Left kidney (tissue), 2 donors: ENCODE data around the gene HOOK2. TPM values are rescaled to one million over a fixed set of nuclear protein-coding genes. Genes with fewer than 3 reads are reported as not detected.
A peak's percentile ranks its signal among the peaks of the same experiment; 100 is the strongest.

Experiments used
- DNase-seq: peaks from one replicate; pipeline ENCODE4 v3.0.0-alpha.2; 2013
- polyA plus RNA-seq: library from polyadenylated mRNA; unstranded; fragments of 120-200 nt; gene quantifications from one replicate; pipeline ENCODE4 v1.2.1, GENCODE V29; 2013; ENCODE audit not compliant: insufficient read length

The HOOK2 gene
- polyA plus RNA-seq, 1 donor = 78.3 TPM

DNA sequence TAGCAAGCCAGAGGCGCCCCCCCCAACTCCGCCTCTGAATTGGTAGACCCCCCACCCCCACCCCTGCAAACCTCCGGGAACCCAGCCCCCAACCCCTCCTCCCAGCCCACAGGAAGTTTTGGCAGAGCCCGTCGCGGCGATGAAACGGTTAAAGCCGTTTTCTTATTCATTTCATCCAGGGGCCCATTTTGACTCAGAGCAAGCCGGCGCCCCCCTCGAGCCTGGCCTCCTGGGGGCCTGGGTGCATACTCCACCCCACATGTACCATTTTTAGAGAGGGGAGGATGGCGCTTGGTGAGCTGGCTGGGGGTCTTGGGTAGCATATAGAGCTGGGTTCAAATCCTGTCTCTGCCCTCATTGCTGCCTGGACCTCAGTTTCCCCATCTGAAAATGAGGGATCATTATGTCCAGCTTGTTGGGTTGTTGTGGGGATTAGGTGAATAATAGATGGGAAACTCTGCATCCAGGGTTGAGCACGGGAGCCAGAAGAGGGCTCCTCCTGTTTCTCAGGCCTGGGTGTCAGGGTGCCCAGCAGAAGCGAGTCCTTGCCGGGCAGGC is 8.0 kb upstream of the HOOK2 start:
- no peak for DNase-seq

GRCh38 chr19:12782424-12783290 is 7.3 kb upstream of the HOOK2 start:
- no peak for DNase-seq

DNA sequence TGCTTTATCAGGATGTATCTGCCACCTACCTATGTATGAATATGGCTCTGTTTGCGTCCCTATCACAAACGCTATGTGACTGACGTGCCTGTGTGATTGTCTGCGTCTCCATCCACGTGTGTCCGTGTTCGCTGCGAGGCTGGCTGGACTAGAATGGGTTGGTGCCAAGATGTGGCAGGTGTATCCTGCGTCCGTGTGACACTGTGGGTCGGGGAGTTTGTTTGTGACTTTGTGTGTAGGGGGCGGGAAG is 6.7 kb upstream of the HOOK2 start:
- no peak for DNase-seq

DNA sequence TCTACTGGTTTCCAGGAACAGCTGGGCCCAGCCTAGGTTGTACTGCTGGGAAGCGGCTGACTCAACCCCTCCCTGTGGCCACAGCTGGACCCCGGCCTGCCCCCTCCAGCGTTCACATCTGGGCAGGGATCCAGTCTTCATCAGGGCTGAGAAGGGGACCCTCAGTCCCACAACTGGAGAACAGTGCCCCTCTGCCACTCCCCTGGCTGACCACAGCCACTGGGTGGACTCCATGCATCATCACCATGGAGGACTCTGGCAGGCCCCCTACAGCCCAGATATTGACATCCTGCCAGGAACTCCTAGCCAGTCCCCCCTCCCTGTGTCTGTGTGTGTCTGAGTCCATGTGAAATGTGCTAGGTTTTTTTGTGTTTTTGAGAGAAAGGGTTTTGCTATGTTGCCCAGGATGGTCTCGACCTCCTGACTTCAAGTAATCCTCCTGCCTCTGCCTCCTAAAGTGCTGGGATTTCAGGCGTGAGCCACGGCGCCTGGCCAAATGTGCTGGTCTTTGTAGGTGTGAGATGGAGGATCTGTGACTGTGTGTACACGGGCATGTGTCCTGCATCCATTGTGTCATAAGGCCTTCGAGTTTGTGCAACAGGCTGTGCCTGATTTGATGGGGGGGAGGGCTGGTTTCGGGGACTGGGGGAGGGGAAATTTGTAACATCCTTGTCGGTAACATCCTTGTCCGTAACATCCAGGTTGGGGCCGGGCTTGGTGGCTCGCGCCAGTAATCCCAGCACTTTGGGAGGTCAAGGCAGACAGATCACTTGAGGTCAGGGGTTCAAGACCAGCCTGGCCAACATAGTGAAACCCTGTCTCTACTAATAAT is 4.0 kb upstream of the HOOK2 start:
- no peak for DNase-seq

GRCh38 chr19:12778905-12779161 is 3.5 kb upstream of the HOOK2 start:
- no peak for DNase-seq

DNA sequence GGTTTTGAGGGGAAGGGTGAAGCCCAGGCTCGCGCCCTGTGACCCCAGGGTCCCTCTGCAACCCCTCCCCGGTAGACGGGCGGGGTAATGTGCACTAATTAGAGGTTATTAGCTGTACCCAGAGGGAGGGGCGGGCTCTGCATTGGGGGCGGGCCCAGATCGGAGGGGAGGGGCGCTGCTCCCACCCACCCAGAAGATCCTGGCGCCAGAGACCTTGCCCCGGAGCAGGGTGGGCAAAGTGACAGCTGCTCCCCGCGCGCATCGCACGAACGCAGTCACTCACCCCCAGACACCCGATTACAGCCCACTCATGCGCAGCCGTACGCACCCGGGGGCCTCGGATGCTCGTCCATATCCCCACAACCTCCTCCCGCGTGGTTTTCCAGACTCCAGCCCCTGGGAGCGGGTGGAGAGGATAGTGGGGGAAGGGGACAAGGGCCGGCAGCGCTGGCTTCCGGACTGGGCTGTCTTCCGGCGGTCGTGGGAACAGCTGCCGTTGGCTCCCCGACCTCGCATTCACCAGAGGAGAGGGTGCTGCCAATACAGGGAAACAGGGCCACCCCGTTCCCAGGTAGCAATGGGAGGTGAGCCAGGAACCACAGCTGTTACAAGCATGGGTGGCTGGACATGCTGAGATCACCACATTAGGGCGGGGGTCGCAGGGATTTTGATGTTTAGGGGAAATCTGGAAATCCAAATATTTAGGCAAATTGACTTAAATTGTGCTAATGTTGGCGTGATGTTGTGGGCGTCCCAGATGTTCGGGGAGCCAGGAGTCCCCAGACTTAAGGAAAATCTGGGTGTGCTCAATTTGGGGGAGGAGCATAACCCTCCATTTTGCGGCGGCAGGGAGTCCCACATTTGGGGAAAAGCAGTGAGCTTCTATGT is 2.9 kb upstream of the HOOK2 start:
- no peak for DNase-seq

DNA sequence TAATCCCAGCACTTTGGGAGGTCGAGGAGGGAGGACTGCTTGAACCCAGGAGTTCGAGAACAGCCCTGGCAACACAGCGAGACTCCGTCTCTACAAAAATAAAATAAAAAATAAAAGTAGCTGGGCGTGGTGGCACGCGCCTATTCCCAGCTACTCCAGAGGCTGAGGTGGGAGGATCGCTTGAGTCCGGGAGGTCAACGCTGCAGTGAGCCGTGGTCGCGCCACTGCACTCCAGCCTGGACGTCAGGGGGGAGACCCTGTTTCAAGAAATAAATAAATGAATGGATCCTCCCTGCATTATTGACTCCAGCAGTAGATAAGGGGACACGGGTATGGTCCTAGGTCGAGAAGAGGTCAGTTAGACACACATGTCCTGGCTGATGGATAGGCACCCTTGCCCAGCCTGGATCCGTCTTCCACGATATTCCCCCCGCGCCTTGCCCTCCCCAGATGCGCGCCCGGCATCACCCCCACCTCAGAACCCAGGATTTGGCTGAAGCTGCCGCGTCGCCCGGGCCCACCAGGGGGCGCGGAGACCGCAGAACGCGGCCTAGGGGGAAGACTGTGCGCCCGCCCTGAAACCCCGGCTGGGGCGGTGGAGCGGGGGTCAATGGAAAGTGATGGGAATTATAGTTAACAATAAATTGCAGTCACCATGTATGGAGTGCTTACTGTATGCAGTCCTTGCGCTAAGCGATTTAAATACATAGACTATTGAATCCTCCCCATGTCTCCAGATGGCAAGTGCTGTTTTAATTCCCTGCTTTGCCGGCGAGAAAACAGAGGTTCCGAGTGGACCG is 2.1 kb upstream of the HOOK2 start:
- no peak for DNase-seq

GRCh38 chr19:12773571-12773970 is 1.8 kb downstream of the HOOK2 start:
- no peak for DNase-seq

DNA sequence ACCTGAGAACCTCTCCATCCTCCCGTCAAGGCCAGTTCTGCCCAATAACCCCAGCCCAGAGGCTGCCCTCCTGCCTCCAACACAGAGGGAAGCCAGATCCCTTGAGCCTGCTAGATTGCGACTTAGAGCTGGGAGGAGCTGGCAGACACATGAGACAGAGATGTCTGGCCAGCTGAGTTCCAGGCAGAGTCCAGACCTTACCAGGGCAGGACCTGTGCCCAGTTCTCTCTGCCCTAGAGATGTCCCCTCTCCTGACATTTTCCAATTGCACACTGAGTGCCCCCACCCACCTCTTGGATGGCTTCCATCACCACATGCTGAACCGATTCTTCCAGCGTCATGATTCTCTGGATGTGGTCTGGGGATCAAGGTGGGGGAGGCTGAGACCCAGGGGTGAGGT is 3.0 kb downstream of the HOOK2 start:
- no peak for DNase-seq

DNA sequence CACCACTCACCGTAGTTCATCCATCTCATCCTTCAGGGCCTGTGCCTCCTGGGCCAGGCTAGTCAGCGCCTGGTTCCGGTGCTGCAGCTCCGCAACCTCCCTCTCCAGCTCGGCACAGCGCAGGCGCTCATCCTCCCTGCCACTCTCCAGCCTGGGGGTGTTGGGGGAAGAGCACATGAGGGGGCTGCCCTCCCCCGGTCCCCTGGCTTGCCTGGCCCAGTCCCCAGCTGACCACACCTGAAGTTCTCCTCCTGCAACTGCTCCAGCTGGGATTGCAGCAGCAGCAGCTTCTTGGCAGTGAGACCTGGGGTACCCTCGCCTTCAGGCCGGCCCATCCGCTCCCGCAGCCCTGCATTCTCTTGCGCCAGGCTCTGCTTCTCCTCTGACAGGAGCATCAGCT is 4.4 kb downstream of the HOOK2 start:
- DNase-seq = no peak

DNA sequence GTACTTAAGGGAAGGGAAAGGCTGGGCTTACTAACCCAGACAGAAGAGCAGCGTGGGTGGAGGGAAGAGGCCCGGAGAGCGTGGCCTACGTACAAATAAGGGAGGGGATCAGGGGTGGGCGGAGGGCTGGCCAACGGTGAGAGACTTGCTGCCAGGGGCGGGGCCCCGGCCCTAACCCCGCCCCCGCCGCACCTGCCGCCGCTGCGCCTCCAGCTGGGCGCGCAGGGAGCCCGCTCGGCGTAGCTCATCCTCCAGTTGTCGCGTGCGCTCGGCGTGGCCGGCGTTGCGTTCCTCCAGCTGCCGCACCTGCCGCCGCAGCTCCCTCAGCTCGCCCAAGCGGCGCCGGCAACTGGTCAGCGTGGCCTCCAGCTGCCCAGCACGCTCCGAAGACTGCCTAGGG is 5.7 kb downstream of the HOOK2 start:
- DNase-seq = no peak

- no peak for DNase-seq
These were observed 7.7 kb downstream of the HOOK2 start for GRCh38 chr19:12767666-12768065.

DNA sequence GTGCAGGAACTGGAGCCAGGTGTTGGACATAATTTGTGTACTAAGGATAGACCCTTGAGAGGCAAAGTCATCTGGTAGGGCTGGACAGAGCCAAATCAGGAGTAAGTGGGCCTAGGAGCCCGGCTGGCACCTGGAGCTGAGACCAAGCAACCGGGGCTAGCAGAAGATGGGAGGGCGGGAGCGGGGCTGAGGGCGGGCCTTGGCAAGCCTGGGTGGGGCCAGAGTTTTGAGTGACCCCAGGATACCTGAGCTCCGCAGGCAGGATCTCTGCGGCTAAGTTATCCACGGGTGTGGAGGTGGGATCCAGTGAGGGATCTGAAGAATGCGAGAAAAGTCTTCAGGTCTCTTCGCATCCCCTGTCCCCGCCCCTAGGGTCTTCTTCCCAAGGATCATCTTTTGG is 8.2 kb downstream of the HOOK2 start:
- no peak for DNase-seq

DNA sequence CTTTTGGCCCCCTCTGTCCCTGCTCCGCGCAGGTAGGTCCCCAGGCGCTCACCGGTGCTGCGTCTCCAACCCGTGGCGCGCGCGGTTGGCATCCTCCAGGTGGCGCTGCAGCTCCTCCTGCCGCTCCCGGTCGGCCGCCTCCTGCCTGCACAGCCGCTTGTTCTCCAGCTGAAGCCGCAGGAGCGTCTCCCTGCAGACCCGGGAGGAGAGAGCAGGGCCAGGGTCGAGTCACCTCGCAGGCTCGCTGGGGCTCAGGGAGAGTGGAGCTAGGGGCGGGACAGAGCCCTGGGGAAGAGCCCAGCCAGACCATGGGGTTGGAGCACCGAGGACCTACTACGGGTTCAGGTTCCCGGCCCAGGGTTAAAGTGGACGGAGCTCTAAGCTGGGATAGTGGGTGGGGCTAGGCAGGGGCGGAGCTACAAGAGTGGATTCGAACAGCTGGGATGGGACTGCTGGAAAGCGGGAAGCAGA is 9.3 kb downstream of the HOOK2 start:
- peak; percentile 78 for DNase-seq

GRCh38 chr19:12764698-12765097 is 10.7 kb downstream of the HOOK2 start:
- no peak for DNase-seq

GRCh38 chr19:12763100-12763499 is 12.3 kb downstream of the HOOK2 start:
- no peak for DNase-seq

DNA sequence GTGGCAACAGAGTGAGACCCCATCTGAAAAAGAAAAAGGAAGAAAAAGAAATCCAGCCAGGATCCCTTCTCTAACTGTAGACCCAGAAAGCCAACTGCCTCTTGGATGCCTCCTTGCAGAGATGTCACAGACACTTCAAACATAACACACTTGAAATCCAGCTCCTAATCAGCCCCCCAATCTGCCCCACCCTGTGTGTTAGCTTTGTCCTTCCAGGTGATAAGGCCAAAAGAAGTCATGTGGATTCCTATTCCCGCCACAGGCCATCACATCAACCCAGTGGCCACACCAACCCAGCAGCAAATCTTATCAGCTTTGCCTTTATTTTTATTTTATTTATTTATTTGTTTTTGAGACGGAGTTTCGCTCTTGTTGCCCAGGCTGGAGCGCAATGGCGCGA is 15.7 kb downstream of the HOOK2 start:
- DNase-seq = no peak

- peak; percentile 59 for DNase-seq
These were observed 17.6 kb downstream of the HOOK2 start for GRCh38 chr19:12757544-12758274.

DNA sequence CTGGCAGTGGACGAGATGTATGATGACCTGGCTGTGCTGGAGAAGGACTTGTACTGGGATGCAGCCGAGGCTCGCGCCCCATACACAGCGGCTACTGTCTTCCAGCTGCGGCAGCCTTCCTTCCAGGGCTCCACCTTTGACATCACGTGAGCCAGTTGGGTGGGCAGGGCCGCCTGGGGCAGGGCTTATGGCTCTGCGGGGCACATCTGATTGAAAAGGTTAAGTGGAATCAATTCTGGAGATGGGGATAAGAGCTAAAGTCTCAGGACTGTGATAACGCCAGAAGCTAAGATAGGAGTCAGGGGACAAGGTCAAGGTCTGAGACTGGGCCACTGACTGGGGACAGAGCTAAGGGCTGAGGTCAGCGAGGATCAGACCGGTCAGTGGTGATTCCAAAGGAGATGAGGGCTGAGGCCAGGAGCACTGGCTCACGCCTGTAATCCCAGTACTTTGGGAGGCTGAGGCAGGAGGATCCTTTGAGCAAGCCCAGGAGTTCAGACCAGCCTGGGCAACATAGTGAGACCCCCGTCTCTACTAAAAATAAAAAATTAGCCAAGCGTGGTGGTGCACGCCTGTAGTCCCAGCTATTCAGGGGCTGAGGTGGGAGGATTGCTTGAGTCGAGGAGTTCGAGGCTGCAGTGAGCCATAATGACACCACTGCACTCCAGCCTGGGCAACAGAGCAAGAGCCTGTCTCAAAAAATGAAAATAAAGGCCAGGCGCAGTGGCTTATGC is 19.0 kb downstream of the HOOK2 start:
- no peak for DNase-seq
